Measurements from ENCODE around the gene MED27. TPM values are rescaled to one million over a fixed set of nuclear protein-coding genes. Genes with fewer than 3 reads are reported as not detected.

The MED27 gene
- total RNA-seq, 1 donor from 2014 or later = 13.7 TPM

DNA sequence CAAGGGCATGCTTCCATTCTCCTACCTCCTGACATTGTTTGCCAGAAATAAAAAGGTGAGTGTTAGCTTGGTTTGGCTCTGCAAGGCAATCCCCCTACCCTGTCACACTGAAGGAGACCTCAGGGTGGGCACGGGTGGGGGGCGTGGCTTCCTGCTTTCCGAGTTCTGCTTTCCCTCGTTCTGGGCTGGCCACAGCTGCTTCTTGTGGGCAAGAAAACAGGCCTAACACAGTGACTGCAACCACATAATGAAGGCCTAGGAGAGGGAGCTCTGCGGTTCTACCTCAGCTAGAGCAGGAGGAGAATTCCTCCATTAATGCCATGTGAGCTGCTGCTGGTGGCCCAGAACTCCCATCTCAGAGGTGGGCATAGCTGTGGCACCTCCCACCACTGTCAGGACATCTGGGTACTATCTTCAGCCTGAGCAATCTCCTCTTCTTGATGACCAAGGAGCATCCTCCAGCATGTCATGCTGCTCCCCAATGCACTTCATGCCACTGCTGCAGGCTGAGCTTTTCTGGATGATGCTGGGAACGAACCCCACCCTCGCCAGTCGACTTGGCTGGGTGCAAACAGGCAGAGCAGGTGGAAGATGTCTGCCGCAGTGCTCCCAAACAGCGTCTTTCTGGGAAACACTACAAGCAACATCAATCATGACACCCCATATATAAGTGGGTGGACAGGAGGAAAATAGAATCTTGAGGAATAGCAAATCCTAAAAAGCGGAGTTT lies 200.3 kb downstream of the MED27 start:
- DNase-seq = no peak
- no peak for ATAC-seq (ENCODE audit: poor library complexity)
- intact Hi-C loops (cut with DNase I) = no loop called here

GRCh38 chr9:131876486-131876885 lies 203.2 kb downstream of the MED27 start:
- intact Hi-C loops (cut with DNase I) = no loop called here
- ATAC-seq (ENCODE audit: poor library complexity) (no peak), DNase-seq (no peak)

DNA sequence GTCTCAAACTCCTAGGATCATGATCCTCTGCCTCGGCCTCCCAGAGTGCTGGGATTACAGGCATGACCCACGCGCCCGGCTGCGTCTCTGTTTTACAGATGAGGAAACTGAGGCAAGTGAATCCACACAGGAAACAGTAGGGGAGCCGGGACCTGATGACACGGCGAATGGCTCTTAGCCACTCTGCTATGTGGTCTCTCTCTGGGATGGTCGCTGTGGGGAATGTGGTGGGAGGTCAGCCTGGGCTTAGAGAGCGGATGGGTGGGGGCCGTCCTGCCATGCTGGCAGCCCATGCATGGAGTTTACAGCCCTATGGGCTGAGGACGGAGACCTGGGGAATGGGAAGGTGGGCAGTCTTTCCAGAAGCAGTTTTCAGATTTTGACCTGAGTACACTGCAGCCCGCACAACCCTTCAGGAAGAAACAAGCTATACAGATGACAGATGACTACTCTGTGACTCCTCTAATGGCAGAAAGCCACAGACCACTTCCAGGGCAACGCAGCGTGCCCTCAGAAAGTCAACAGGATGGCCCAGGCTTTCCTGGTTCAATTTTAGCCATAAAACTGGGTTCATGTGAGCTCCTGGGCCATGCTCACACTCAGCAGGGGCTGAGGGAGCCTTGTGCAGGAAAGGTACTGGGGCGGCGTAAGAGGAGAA lies 203.7 kb downstream of the MED27 start:
- ATAC-seq (ENCODE audit: poor library complexity) (no peak), DNase-seq (no peak)
- intact Hi-C loops (cut with DNase I) = no loop called here

DNA sequence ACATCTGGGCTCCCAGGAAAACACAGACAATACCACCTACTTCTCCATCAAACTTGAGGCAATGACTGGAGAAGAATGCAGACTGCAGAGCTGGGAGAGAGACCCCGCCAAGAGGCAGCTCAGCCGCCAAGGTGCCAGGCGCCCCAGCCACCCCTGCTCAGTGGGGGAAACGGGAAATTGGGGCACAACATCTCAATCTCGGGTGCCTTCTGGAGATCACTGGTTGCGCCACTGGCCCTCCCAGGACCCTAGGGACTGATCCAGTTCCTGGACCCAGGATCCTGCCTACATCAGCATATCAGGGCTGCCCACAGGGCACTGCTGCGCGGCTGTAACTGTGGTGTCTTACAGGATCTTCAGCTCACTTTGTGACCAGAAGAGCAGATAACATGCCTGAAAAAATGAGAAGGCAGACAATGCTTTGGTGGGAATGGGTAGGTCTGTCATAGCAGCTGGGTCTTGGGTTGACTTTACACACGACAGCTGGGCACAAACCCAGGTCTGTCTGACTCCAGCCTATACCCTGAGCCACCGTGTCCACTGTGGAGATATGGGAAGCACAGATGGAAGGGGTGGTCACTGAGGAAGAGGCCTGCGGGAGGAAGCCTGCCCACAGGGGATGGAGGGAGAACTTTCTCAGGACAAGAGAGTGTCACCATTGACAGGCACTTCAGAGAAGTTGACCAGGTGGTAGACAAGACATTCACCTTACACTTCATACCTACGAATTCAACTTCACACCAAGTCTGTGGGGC lies 204.6 kb downstream of the MED27 start:
- intact Hi-C loops (cut with DNase I) = no loop called here
- ATAC-seq (ENCODE audit: poor library complexity) (no peak), DNase-seq (no peak)

DNA sequence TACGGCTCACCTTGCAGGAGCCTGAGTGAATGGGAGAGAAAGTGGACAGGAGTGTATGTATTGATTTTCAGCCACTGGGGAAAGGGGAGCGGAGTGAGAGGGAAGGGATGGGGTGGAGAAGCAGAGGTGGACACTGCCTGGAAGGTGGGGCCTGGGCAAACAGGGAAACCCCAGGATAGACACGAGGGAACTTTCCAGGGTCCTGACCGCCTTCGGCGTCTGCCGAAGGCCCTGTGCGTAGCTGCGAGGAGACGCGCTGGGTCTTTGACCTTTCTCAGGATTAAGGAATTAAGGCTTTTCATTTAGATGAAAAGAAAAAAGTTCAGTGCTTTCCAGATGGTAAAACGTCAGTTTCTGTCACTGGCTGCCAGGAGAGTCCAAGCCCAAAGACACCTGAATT lies 205.2 kb downstream of the MED27 start:
- no peak for ATAC-seq (ENCODE audit: poor library complexity)
- intact Hi-C loops (cut with DNase I) = no loop called here
- DNase-seq = no peak

- DNase-seq = no peak
- no peak for ATAC-seq (ENCODE audit: poor library complexity)
- intact Hi-C loops (cut with DNase I) = no loop called here
Measured at GRCh38 chr9:131873891-131874440, 205.7 kb downstream of the MED27 start.

DNA sequence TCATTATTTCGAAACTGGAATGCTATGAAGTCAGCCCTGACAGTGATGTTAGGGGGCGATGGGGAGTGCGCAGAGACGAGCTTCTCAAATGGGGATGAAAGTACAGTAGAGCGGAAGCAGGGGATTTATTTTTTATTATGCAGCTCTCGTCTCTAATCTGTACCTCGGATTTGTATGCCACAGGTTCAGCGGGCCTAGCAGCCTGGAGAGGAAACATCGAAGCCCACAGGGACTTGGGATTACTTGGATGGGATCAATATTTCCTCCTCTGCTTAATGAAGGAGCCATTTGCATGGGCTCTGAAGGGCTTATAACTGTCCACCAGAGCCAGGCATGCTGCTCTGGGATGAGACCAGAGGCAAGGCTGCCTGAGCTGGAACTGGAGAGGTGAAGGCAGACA lies 206.3 kb downstream of the MED27 start:
- no peak for ATAC-seq (ENCODE audit: poor library complexity)
- no peak for DNase-seq
- intact Hi-C loops (cut with DNase I) = no loop called here

DNA sequence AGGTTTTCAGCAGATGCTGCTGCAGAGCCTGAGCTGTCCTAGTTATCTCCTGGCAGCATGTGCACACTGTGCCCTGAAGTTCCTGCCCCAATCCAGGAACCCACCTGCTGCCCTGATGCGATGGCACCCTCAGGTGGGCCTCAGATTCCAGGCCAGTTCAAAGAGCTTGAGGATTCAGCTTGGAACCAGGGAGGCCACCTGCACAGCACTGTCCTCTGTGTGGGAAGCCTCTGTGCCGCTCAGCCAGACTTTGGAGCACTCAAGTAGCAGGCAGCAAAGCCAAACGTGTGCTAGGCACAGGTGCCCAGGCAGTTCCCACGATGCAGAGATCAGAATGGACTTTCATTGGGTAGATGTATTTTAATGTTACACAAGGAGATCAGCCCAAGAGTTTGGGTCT lies 207.0 kb downstream of the MED27 start:
- intact Hi-C loops (cut with DNase I) = no loop called here
- DNase-seq = no peak
- ATAC-seq (ENCODE audit: poor library complexity) = no peak

DNA sequence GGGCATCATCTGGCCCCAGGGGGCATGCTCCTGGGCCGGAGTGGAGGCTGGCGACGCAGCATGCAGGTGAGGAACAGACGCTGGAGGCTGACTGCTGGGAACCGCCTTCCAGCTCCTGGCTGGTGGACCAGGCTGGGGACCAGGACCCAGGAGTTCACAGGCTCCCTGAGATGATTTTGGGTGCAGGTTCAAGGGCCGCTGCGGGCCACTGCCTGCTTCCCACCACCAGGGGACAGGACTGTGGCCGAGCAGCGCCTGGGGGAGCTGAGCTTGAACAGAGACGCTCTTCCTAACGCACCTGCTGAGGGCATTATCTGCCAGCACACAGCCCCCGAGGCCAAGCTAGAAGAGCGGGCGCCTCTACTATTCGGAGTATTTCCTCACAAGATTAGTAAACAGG lies 207.7 kb downstream of the MED27 start:
- no peak for ATAC-seq (ENCODE audit: poor library complexity)
- DNase-seq = no peak
- intact Hi-C loops (cut with DNase I) = no loop called here

- no peak for DNase-seq
- intact Hi-C loops (cut with DNase I) = no loop called here
- ATAC-seq (ENCODE audit: poor library complexity) = no peak
Measured at GRCh38 chr9:131870156-131870555, 209.5 kb downstream of the MED27 start.

- intact Hi-C loops (cut with DNase I) = no loop called here
- DNase-seq (no peak), ATAC-seq (ENCODE audit: poor library complexity) (no peak)
Measured at GRCh38 chr9:131869348-131869747, 210.3 kb downstream of the MED27 start.

DNA sequence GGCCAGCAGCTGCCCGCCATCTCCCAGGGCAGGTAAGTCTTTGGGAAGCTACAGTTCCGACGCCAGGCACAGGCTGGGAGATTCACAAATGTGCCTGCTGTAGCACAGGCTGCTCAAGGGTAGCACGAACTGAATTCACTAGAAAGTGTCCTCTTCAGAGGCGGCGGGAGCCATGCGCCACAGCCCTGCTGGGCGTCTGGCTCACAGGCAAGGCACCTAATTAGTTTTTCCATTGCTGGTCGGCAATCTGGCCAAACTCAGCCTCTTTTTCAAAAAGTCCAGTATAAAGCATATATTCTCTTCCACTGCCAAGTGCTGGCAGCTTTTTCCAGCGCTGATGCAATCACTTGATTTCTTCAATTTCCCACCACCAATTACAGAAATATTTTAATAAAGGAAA lies 210.9 kb downstream of the MED27 start:
- intact Hi-C loops (cut with DNase I) = no loop called here
- no peak for DNase-seq
- ATAC-seq (ENCODE audit: poor library complexity) = no peak

GRCh38 chr9:131867611-131868192 lies 212.0 kb downstream of the MED27 start:
- intact Hi-C loops (cut with DNase I) = no loop called here
- ATAC-seq (ENCODE audit: poor library complexity) (no peak), DNase-seq (no peak)

- DNase-seq = no peak
- ATAC-seq (ENCODE audit: poor library complexity) = no peak
- intact Hi-C loops (cut with DNase I) = no loop called here
Measured at GRCh38 chr9:131865446-131866195, 214.0 kb downstream of the MED27 start.

DNA sequence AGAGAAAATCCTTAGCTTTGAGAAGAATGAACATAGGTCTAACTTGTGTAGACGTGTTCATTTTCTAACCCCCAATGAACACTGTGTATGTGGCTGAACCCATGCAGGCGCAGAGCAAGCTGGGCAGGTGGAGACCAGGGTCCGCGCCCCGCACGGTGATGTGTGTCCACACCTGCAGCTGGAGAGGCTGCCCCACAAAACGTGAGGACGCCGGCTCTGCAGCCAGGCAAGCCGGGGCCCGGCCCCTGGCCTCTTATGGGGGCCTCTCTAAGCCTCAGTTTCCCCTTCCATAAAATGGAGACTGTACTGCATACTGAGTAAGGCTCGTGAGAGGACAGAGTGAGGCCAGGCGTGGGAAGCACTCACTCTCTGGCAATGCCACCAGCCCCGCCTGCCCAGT lies 215.1 kb downstream of the MED27 start:
- intact Hi-C loops (cut with DNase I) = no loop called here
- no peak for DNase-seq
- no peak for ATAC-seq (ENCODE audit: poor library complexity)

DNA sequence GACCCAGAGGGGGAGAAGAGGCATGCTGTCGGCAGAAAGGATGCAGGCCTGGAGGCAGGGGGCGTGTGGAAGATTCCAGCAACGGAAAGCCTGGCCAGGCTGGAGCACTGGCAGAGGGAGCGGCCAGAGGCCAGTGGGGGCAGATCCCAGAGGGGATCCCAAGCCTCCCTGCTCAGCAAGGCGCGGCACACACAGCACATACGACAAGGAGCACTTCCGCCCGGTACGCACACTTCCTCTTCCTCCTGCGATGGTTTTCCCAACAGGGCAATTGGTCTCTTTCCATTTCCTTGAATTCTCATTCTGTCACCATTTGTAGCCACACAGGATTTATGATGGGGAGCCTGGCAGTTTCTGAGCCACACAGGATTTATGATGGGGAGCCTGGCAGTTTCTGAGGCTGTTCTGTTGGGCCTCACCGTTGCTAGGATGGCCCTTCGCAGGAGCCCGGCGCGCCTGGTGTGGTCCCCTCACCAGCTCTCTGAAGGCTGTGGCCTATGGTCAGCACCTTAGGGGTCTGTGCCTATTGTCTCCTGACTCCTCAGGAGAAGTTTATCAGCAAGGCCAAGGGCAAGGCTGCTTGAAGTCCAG lies 216.3 kb downstream of the MED27 start:
- DNase-seq (no peak), ATAC-seq (ENCODE audit: poor library complexity) (no peak)
- intact Hi-C loops (cut with DNase I) = no loop called here

DNA sequence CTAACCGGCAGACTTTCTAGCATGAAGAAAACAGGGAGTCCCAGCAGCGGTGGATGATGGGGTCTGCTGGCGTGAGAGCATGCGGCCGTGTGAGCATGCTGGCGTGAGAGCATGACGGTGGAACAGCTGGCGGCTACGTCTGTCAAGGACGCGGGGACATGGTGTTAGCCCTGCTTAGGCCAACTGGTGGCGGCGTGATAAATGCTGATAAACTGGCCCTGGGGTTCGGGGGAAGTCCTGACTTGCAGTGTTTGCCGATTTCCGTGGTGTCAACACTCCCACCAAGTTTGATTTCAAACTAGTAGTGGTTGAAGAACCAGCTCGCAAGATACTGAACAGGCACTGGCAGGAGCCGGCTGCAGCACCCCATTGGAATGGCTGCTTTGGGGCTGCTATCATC lies 217.4 kb downstream of the MED27 start:
- intact Hi-C loops (cut with DNase I) = no loop called here
- ATAC-seq (ENCODE audit: poor library complexity) (no peak), DNase-seq (no peak)

DNA sequence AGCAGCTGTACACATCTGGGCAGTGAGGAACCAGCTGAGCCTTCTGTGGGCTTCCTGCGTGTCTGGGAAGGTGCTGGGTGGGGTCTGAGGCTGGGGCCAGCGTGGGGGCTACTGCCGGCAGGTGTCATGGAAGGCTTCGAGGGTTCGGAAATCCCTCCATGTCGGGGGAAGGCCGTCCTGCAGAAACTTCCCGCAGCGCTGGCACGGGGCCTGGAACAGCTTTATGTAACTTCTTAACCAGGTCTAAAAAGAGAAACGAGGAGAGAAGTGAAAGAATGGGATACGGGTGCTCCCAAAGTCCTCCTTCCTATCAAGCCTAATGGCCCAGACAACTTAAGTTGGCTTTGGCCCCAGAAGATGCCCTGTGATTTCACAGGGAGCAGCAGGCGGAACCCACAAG lies 219.2 kb downstream of the MED27 start:
- no peak for DNase-seq
- intact Hi-C loops (cut with DNase I) = no loop called here
- no peak for ATAC-seq (ENCODE audit: poor library complexity)
